Aorta (tissue), 5 donors: ENCODE measurements around the gene LRFN5. TPM values are rescaled to one million over a fixed set of nuclear protein-coding genes. Genes with fewer than 3 reads are reported as not detected.

Source experiments
- ATAC-seq: fragments of 200-7000 bp; cut with Tn5 transposase; one replicate; pipeline ENCODE4 v1.9.1; 2022; ENCODE audit warnings: moderate library complexity; ENCODE audit not compliant: low FRiP score
- DNase-seq, 2 donors: peaks; one replicate each; pipeline ENCODE4 v3.0.0-alpha.2; 2020
- H3K27ac ChIP-seq, 2 donors: one replicate each; pipeline ENCODE4 v1.5.1; 2013; ENCODE audit warnings: low read length in 2 of 2, mild to moderate bottlenecking in 2 of 2, moderate library complexity in 2 of 2, control low read depth in 1 of 2, inconsistent platforms in 1 of 2, low read depth in 1 of 2
- H3K27me3 ChIP-seq, 2 donors: one replicate each; pipeline ENCODE4 v1.6.1; 2013; ENCODE audit warnings: control low read depth in 1 of 2, low read length in 1 of 2, mild to moderate bottlenecking in 1 of 2, moderate library complexity in 1 of 2; ENCODE audit not compliant: insufficient read depth in 2 of 2, control insufficient read depth in 1 of 2
- H3K36me3 ChIP-seq, 2 donors: one replicate each; pipeline ENCODE4 v1.6.1; 2013; ENCODE audit warnings: control low read depth in 1 of 2, low read length in 1 of 2, mild to moderate bottlenecking in 1 of 2; ENCODE audit not compliant: insufficient read depth in 2 of 2, control insufficient read depth in 1 of 2
- H3K4me1 ChIP-seq, 2 donors: one replicate each; pipeline ENCODE4 v1.6.1; 2013; ENCODE audit warnings: low read length in 2 of 2, control low read depth in 1 of 2, mild to moderate bottlenecking in 1 of 2, moderate library complexity in 1 of 2; ENCODE audit not compliant: insufficient read depth in 2 of 2, control insufficient read depth in 1 of 2
- H3K4me3 ChIP-seq, 2 donors: one replicate each; pipeline ENCODE4 v1.5.1; 2013; ENCODE audit warnings: low read length in 2 of 2, control low read depth in 1 of 2, mild to moderate bottlenecking in 1 of 2
- H3K9me3 ChIP-seq: one replicate; pipeline ENCODE4 v1.6.1; 2013; ENCODE audit warnings: mild to moderate bottlenecking, low read length; ENCODE audit not compliant: control insufficient read depth
- WGBS, 2 donors: extraction: QIAGEN DNeasy Blood & Tissue Kit; methylation state at CpG; one replicate each; pipeline ENCODE4 v1.1.7; 2013; 5-methylcytosine and 5-hydroxymethylcytosine counted together
- intact Hi-C, 2 donors: fragments of 100-400 bp; cut with DNase I; formaldehyde crosslinking; loops; one replicate each; pipeline versions ENCODE4 v1.14.2 to v1.15.0; 2022
- polyA plus RNA-seq, 2 donors: library from polyadenylated mRNA; stranded (reverse); fragments of 200-250 nt; gene quantifications; one replicate each; pipeline ENCODE4 v1.2.3, GENCODE V29; 2013
- total RNA-seq, 2 donors: library from RNA; stranded (reverse); fragmentation: NEBNext Ultra II Directional; extraction: Animal tissue kit (Norgen Biotek cat#: 25700); gene quantifications; one replicate each; pipeline ENCODE4 v1.2.1, GENCODE V29; 2021
- donor health status: healthy with polysubstance abuse.
- donor health status: Bipolar disorder and iron deficiency.
- donor health status: DM: no; HTN: no; CAD: no.
- donor health status: DM: no; HTN: no; CAD: no.
- donor health status: DM: yes; HTN: yes; CAD: no.

LRFN5 gene
- total and polyA plus RNA-seq, 4 donors = 0.15 to 5.5 (median 0.94) TPM; not detected in 1

DNA sequence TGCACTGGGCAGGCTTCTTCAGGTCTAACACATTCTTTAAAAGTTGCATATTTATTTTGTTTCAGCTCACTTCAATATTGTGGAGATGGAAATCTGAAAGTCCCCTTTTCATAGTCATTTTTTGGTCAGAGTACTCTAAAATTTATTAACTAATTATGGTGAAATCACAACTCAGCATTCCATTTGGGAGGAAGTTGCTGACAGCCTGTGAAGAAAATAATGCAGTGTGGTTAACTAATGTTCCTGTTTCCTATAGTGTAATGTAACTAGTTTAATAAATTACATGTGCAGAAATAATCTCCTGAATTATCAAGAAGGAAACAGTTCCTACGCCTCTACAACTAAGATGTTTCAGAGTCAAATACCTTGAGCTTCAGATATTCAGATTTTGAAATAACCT is 17.1 kb downstream of the LRFN5 start:
- H3K27ac ChIP-seq = no peak overlapping the region
- H3K36me3 ChIP-seq = no peaks in the 10 kb centered on the region
- intact Hi-C loops = no loop called here
- H3K27me3 ChIP-seq = no peaks in the 10 kb centered on the region
- H3K4me3 ChIP-seq = no peak overlapping the region
- WGBS, 2 donors = 75 to 79% methylated on average over 1 of the region's 1 CpG
- DNase-seq = no peak
- H3K9me3 ChIP-seq = no peaks in the 10 kb centered on the region
- no peaks in the 10 kb centered on the region for H3K4me1 ChIP-seq
- ATAC-seq = no peak

DNA sequence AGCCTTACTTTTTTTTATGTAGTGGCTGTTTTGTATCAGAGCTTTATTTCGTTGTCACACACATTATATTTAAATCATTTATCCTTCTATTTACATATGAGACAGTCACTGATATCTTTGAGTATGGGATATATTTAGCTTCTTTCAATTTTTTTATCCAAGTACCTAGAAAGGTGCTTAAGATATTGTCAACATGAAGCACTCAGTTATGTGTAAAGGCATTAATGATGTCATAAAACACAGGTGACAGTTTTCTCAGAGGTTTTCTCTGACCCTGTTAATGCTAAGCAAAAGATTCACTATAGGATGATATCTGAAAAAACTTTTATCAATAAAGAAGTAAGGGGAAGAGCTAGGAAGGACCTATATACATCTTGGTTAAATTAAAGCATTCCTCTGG is 23.2 kb downstream of the LRFN5 start:
- no peak overlapping the region for H3K4me3 ChIP-seq
- H3K4me1 ChIP-seq = no peaks in the 10 kb centered on the region
- H3K36me3 ChIP-seq = no peaks in the 10 kb centered on the region
- no peaks in the 10 kb centered on the region for H3K9me3 ChIP-seq
- intact Hi-C loops = no loop called here
- no peak overlapping the region for H3K27ac ChIP-seq
- ATAC-seq (no peak), DNase-seq (no peak)
- H3K27me3 ChIP-seq = no peaks in the 10 kb centered on the region
- 56% methylated on average over 1 of the region's 1 CpG for WGBS, 2 donors

DNA sequence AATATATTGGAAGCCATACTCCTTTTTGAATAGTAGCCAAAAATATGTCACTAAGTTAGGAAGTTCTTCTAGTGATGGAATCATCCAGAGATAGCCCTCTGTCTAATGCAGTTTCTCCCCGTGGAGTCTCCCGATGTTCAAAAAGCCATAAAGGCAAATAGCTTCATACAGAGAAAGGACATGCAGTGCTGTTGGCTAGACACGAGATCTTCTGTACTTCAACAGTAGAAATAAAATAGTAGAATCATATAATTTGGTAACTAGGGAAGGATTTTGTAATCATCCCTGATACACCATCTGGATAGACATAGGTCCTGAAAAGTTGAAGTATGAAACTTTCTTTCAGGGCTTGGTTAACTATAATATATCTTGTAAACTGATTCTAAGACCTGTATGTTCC is 27.6 kb downstream of the LRFN5 start:
- Histone ChIP-seq H3K27me3 (no peaks in the 10 kb centered on the region), H3K36me3 (no peaks in the 10 kb centered on the region), H3K4me3 (no peak overlapping the region), H3K27ac (no peak overlapping the region), H3K9me3 (no peaks in the 10 kb centered on the region), H3K4me1 (no peaks in the 10 kb centered on the region)
- DNase-seq = no peak
- no peak for ATAC-seq
- intact Hi-C loops = no loop called here
- 73 to 79% methylated on average over 3 of the region's 3 CpGs for WGBS, 2 donors

DNA sequence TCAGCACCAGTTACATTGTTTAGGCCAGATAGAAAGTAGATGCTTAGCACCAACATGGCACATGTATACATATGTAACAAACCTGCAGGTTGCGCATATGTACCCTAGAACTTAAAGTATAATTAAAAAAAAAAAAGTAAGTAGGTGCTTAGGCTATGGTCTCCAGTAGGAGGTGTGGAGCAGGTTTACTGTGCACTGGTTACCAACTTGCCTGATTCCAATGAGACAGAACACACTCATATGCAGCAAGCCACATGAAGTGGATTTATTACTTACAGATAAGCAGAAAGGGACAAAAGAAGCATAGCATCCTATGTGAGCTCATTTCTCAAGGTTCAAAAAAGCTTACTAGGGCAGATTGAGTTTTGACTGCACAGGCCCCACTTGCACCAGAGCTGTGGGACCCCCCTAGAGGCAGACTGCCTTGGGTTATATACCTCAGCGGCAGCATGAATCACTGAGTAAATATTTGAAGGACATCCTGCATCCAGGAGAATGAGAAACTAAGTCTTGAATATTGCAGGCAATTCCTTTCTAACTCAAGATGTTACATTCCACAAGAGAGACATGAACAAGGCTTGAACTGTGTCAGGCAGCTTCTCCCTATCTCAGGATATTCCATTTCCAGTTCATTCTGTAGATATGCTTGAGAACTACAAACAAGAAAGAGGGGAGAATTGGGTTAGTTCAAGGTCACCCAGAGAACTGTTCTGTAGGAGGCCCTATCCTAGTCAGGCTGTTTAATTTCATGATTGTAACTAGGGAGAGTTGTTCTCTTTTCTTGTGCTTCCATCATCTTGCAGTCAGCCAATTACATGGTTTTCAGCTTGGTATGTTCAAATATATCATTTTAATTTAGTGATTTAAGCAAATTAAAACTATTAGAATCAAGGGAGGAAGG is 30.1 kb downstream of the LRFN5 start:
- Histone ChIP-seq H3K27me3 (no peaks in the 10 kb centered on the region), H3K27ac (no peak overlapping the region), H3K9me3 (no peaks in the 10 kb centered on the region), H3K4me3 (no peak overlapping the region), H3K4me1 (no peaks in the 10 kb centered on the region), H3K36me3 (no peaks in the 10 kb centered on the region)
- DNase-seq (no peak), ATAC-seq (no peak)
- WGBS, 2 donors = 91% methylated on average over 2 of the region's 2 CpGs
- intact Hi-C loops = no loop called here

DNA sequence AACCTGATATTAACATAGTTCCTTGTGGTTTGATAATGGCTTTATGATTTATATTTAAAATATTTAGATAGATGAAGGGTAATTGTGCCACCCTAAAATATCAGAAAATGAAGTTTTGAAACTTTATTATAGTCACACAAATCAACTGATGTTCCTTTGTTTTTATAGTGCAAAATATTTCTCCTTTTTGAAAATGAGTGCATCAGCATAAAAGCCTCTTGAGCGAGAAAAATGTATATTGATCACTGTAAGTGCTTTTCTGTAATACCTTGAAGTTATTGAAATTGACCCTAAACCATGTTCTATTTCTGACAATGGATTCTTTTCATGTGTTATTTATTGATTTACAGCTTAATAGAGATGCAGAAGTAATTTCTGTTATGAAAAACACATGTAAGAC is 35.0 kb downstream of the LRFN5 start:
- H3K4me3 ChIP-seq = no peak overlapping the region
- intact Hi-C loops = no loop called here
- WGBS, 2 donors = 91 to 94% methylated on average over 1 of the region's 1 CpG
- H3K9me3 ChIP-seq = no peaks in the 10 kb centered on the region
- H3K36me3 ChIP-seq = no peaks in the 10 kb centered on the region
- no peak for DNase-seq
- ATAC-seq = no peak
- H3K27me3 ChIP-seq = no peaks in the 10 kb centered on the region
- H3K4me1 ChIP-seq = no peaks in the 10 kb centered on the region
- H3K27ac ChIP-seq = no peak overlapping the region

DNA sequence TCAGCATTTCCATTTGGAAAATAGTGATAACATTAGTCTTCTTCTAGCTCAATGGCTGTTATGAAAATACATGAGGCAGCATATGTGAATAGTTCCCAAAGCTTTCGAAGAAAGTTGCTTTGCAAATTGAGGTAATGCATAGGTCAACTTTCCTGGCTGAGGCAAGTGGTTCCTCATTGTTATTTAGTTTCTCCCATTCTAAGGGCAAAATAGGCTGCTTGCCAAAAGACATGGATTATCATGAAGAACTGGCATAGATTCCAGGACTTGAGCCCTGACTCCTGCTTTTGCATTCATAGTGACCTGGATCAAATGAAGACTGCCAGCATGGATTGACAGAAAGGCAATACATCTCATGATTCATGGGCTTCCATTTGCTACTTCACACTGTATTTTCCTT is 35.7 kb downstream of the LRFN5 start:
- Histone ChIP-seq H3K9me3 (no peaks in the 10 kb centered on the region), H3K27ac (no peak overlapping the region), H3K36me3 (no peaks in the 10 kb centered on the region), H3K27me3 (no peaks in the 10 kb centered on the region), H3K4me1 (no peaks in the 10 kb centered on the region), H3K4me3 (no peak overlapping the region)
- ATAC-seq (no peak), DNase-seq (no peak)
- WGBS, 2 donors = 49 to 52% methylated on average over 1 of the region's 1 CpG
- intact Hi-C loops = no loop called here

DNA sequence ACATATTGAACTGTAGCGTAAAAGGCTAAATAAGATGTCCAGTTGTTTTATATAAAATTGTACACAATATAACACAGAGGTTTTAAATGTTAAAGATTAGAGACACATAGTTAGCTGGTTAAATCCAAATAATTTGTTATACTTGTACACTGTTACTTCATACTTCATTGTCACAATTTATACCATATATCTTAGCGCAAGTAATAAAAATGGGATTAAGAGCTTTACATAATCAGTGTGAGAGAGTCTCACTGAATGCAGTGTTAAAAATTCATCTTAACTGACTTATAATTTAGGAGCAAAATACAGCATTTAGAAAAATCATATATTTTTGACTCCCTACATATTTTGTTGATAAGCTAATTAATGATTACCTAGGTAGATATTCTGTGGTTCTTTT is 36.1 kb downstream of the LRFN5 start:
- Histone ChIP-seq H3K36me3 (no peaks in the 10 kb centered on the region), H3K4me3 (no peak overlapping the region), H3K27ac (no peak overlapping the region), H3K4me1 (no peaks in the 10 kb centered on the region), H3K9me3 (no peaks in the 10 kb centered on the region), H3K27me3 (no peaks in the 10 kb centered on the region)
- DNase-seq (no peak), ATAC-seq (no peak)
- 89 to 93% methylated on average over 2 of the region's 2 CpGs for WGBS, 2 donors
- intact Hi-C loops = no loop called here

DNA sequence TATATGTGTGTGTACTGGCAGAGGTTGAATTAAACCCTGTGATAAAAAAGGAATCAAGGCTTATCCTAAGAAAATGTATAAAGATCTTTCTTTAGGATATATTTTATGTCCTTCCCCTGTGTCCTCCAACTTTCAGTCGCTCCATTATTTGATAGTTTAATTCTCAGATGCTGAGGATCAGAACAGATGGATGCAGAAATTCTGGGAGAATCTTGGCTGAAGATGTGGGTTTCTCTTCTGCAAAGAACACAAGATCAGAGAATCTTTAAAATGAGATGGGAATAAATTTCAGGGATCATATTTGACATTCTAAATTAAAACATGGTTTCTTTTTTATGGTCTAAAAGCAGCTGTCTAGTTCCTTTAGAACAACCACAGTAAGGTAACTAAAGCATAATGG is 37.9 kb downstream of the LRFN5 start:
- no peak for DNase-seq
- Histone ChIP-seq H3K9me3 (no peaks in the 10 kb centered on the region), H3K36me3 (no peaks in the 10 kb centered on the region), H3K27me3 (no peaks in the 10 kb centered on the region), H3K27ac (no peak overlapping the region), H3K4me3 (no peak overlapping the region), H3K4me1 (no peaks in the 10 kb centered on the region)
- 89 to 95% methylated on average over 1 of the region's 1 CpG for WGBS, 2 donors
- intact Hi-C loops = no loop called here
- no peak for ATAC-seq

DNA sequence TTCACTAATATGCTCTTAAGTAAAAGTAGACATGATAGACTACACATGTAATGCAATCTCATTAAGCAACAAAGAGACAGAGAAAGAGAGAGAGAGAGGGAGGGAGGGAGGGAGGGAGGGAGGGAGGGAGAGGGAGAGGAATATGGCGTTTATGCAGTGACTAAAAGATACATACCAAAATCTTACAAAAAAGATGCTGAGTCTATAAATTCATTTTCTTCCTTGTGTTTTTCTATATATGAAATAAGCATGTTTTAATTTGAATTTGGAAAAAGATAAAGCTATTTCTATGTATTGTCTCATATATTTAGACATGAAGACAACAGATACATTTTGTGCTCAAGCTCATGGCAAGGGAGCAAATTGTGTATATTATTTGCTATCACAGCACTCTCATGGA is 44.1 kb downstream of the LRFN5 start:
- Histone ChIP-seq H3K4me3 (no peak overlapping the region), H3K4me1 (no peaks in the 10 kb centered on the region), H3K36me3 (no peaks in the 10 kb centered on the region), H3K27me3 (no peaks in the 10 kb centered on the region), H3K27ac (no peak overlapping the region), H3K9me3 (no peaks in the 10 kb centered on the region)
- WGBS, 2 donors = 61 to 67% methylated on average over 1 of the region's 1 CpG
- DNase-seq (no peak), ATAC-seq (no peak)
- intact Hi-C loops = no loop called here
